ENCODE data around the gene POLR2I. TPM values are rescaled to one million over a fixed set of nuclear protein-coding genes. Genes with fewer than 3 reads are reported as not detected.

Gene POLR2I
- total RNA-seq, 2 donors from 2014 or later, result 102 to 132 TPM

DNA sequence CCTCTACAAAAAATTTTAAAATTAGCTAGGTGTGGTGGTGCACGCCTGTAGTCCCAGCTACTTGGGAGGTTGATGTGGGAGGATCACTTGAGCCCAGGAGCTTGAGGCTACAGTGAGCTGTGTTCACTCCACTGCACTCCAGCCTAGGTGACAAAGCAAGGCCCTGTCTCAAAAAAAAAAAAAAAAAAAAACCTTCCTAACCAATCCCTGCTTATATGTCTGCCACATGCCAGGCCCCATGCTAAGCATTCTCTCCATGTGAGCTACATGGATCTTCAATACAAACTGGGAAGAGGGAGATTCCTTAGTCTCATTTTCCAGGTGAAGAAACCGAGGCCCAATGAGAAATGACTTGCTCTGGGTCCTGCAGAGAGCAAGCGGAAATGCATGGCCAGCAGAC, 6.0 kb downstream of the POLR2I start:
- H3K27ac ChIP-seq (ENCODE audit: low read depth, low read length), result no peak overlapping the region
- H3K4me1 Mint-ChIP-seq, result peaks cover 5% of the 10 kb centered on the region
- H3K27ac Mint-ChIP-seq, result no peak overlapping the region
- H3K4me3 Mint-ChIP-seq, result no peak overlapping the region
- H3K9me3 ChIP-seq (ENCODE audit: control insufficient read depth, low read length), result no peaks in the 10 kb centered on the region
- H3K36me3 ChIP-seq (ENCODE audit: control insufficient read depth, insufficient read depth, low read length), result peaks cover 14% of the 10 kb centered on the region
- H3K4me3 ChIP-seq (ENCODE audit: low read length), result no peak overlapping the region
- no peaks in the 10 kb centered on the region for H3K4me1 ChIP-seq (ENCODE audit: control insufficient read depth, insufficient read depth, low read length)
- H3K36me3 Mint-ChIP-seq (ENCODE audit: low read depth), result peaks cover 40% of the 10 kb centered on the region
- no peak for DNase-seq
- TF ChIP-seq, protein P1, sequence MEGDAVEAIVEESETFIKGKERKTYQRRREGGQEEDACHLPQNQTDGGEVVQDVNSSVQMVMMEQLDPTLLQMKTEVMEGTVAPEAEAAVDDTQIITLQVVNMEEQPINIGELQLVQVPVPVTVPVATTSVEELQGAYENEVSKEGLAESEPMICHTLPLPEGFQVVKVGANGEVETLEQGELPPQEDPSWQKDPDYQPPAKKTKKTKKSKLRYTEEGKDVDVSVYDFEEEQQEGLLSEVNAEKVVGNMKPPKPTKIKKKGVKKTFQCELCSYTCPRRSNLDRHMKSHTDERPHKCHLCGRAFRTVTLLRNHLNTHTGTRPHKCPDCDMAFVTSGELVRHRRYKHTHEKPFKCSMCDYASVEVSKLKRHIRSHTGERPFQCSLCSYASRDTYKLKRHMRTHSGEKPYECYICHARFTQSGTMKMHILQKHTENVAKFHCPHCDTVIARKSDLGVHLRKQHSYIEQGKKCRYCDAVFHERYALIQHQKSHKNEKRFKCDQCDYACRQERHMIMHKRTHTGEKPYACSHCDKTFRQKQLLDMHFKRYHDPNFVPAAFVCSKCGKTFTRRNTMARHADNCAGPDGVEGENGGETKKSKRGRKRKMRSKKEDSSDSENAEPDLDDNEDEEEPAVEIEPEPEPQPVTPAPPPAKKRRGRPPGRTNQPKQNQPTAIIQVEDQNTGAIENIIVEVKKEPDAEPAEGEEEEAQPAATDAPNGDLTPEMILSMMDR (conservative IDR thresholded peaks at IDR 0.05), result no peak
- no peaks in the 10 kb centered on the region for H3K27me3 Mint-ChIP-seq (ENCODE audit: insufficient read depth)
- no peaks in the 10 kb centered on the region for H3K27me3 ChIP-seq (ENCODE audit: control insufficient read depth, insufficient read depth, low read length, poor library complexity, severe bottlenecking)
- H3K9me3 Mint-ChIP-seq, result no peaks in the 10 kb centered on the region
- 89 to 100% methylated on average over 1 to 3 of the region's 3 CpGs for WGBS, 2 experiments (ENCODE audit: insufficient coverage in 1 of 2, insufficient read length in 1 of 2)
- no peak overlapping the region for H3K9ac ChIP-seq (ENCODE audit: extremely low read depth, low read length, poor library complexity, severe bottlenecking)

DNA sequence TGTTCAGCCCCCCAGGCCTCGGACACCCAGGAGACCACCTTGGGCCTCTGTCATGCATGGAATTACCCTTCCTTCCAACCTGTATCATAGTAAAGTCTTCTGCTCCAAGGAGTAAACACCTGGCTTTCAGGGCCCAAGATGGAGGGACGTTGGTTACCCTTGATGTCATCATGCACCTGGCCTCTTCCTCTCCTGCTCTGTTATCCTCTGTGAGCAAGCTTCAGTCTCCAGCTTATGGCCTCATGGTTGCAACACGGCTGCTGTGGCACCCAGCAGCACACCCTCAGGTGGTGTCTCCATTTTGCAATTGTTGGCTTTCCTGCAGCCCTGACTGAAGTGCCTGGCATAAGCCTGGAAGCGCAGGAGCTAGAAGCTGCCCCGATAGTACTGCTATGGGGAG, 7.7 kb downstream of the POLR2I start:
- no peak overlapping the region for H3K27ac ChIP-seq (ENCODE audit: low read depth, low read length)
- no peaks in the 10 kb centered on the region for H3K4me1 ChIP-seq (ENCODE audit: control insufficient read depth, insufficient read depth, low read length)
- H3K27me3 ChIP-seq (ENCODE audit: control insufficient read depth, insufficient read depth, low read length, poor library complexity, severe bottlenecking), result no peaks in the 10 kb centered on the region
- H3K9me3 ChIP-seq (ENCODE audit: control insufficient read depth, low read length), result no peaks in the 10 kb centered on the region
- H3K4me3 ChIP-seq (ENCODE audit: low read length), result no peak overlapping the region
- TF ChIP-seq, protein P1 (conservative IDR thresholded peaks at IDR 0.05), result no peak
- no peak overlapping the region for H3K9ac ChIP-seq (ENCODE audit: extremely low read depth, low read length, poor library complexity, severe bottlenecking)
- no peak overlapping the region for H3K27ac Mint-ChIP-seq
- no peaks in the 10 kb centered on the region for H3K4me1 Mint-ChIP-seq
- no peak for DNase-seq
- peaks cover 14% of the 10 kb centered on the region for H3K36me3 ChIP-seq (ENCODE audit: control insufficient read depth, insufficient read depth, low read length)
- no peaks in the 10 kb centered on the region for H3K9me3 Mint-ChIP-seq
- WGBS, 2 experiments (ENCODE audit: insufficient coverage in 1 of 2, insufficient read length in 1 of 2), result 93 to 94% methylated on average over 4 to 5 of the region's 5 CpGs
- peaks cover 38% of the 10 kb centered on the region for H3K36me3 Mint-ChIP-seq (ENCODE audit: low read depth)
- no peaks in the 10 kb centered on the region for H3K27me3 Mint-ChIP-seq (ENCODE audit: insufficient read depth)
- no peak overlapping the region for H3K4me3 Mint-ChIP-seq

DNA sequence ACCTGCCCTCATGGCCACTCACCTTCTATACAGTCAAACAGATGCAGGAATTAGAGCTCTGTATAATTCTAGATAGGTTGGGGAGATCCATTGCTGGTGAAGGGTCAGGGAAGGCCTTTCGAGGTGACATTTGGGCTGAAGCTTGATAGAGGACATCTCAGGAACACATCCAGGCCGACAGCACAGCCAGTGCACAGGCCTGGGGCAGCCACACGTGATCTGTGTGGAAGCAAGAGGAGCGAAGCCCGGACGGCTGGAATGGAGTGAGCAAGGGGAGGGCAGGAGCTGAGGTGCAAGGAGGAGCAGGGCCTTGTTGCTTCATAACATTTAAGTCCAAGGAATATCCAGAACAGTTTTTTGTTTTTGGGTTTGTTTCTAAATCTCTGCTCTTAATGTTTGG, 8.2 kb downstream of the POLR2I start:
- no peak overlapping the region for H3K27ac ChIP-seq (ENCODE audit: low read depth, low read length)
- DNase-seq, result no peak
- TF ChIP-seq, protein P1 (conservative IDR thresholded peaks at IDR 0.05), result no peak
- no peaks in the 10 kb centered on the region for H3K27me3 ChIP-seq (ENCODE audit: control insufficient read depth, insufficient read depth, low read length, poor library complexity, severe bottlenecking)
- Mint-ChIP-seq H3K4me1 (no peaks in the 10 kb centered on the region), H3K36me3 (ENCODE audit: low read depth) (peaks cover 33% of the 10 kb centered on the region), H3K4me3 (no peak overlapping the region), H3K9me3 (no peaks in the 10 kb centered on the region), H3K27ac (peak overlapping the region; percentile 22), H3K27me3 (ENCODE audit: insufficient read depth) (no peaks in the 10 kb centered on the region)
- H3K9me3 ChIP-seq (ENCODE audit: control insufficient read depth, low read length), result no peaks in the 10 kb centered on the region
- no peak overlapping the region for H3K4me3 ChIP-seq (ENCODE audit: low read length)
- peaks cover 14% of the 10 kb centered on the region for H3K36me3 ChIP-seq (ENCODE audit: control insufficient read depth, insufficient read depth, low read length)
- WGBS, 2 experiments (ENCODE audit: insufficient coverage in 1 of 2, insufficient read length in 1 of 2), result 92 to 93% methylated on average over 6 of the region's 6 CpGs
- H3K4me1 ChIP-seq (ENCODE audit: control insufficient read depth, insufficient read depth, low read length), result no peaks in the 10 kb centered on the region
- H3K9ac ChIP-seq (ENCODE audit: extremely low read depth, low read length, poor library complexity, severe bottlenecking), result no peak overlapping the region

All from endodermal cell (in vitro differentiated cells).